GM12865 (cell line): ENCODE measurements around the gene HAUS1.

ENCODE experiments used
- DNase-seq: peaks from one replicate; pipeline ENCODE4 v3.0.0; 2010; ENCODE audit warnings: low read depth
- H3K4me3 ChIP-seq: 2 replicates; pipeline ENCODE4 v1.5.1; 2011; ENCODE audit warnings: mild to moderate bottlenecking, low read depth, low read length, control low read depth
- TF ChIP-seq, protein P1 (sequence below): IDR thresholded peaks from 2 replicates; pipeline ENCODE4 v1.5.1; 2011; ENCODE audit warnings: low read length, control low read depth, low read depth, inconsistent platforms; ENCODE audit not compliant: insufficient read depth; ENCODE audit errors: missing control alignments

The HAUS1 gene, protein sequence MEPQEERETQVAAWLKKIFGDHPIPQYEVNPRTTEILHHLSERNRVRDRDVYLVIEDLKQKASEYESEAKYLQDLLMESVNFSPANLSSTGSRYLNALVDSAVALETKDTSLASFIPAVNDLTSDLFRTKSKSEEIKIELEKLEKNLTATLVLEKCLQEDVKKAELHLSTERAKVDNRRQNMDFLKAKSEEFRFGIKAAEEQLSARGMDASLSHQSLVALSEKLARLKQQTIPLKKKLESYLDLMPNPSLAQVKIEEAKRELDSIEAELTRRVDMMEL

GRCh38 chr18:46104128-46104911, at the start of gene HAUS1:
TSS of gene HAUS1 (plus strand) at chr18:46104385. CDS start at chr18:46104412, 27 bp downstream.
- peak; percentile 84 for DNase-seq
- peak within 1 kb of the TSS; percentile 83 for H3K4me3 ChIP-seq
- TF ChIP-seq, protein P1, sequence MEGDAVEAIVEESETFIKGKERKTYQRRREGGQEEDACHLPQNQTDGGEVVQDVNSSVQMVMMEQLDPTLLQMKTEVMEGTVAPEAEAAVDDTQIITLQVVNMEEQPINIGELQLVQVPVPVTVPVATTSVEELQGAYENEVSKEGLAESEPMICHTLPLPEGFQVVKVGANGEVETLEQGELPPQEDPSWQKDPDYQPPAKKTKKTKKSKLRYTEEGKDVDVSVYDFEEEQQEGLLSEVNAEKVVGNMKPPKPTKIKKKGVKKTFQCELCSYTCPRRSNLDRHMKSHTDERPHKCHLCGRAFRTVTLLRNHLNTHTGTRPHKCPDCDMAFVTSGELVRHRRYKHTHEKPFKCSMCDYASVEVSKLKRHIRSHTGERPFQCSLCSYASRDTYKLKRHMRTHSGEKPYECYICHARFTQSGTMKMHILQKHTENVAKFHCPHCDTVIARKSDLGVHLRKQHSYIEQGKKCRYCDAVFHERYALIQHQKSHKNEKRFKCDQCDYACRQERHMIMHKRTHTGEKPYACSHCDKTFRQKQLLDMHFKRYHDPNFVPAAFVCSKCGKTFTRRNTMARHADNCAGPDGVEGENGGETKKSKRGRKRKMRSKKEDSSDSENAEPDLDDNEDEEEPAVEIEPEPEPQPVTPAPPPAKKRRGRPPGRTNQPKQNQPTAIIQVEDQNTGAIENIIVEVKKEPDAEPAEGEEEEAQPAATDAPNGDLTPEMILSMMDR = no peak

DNA sequence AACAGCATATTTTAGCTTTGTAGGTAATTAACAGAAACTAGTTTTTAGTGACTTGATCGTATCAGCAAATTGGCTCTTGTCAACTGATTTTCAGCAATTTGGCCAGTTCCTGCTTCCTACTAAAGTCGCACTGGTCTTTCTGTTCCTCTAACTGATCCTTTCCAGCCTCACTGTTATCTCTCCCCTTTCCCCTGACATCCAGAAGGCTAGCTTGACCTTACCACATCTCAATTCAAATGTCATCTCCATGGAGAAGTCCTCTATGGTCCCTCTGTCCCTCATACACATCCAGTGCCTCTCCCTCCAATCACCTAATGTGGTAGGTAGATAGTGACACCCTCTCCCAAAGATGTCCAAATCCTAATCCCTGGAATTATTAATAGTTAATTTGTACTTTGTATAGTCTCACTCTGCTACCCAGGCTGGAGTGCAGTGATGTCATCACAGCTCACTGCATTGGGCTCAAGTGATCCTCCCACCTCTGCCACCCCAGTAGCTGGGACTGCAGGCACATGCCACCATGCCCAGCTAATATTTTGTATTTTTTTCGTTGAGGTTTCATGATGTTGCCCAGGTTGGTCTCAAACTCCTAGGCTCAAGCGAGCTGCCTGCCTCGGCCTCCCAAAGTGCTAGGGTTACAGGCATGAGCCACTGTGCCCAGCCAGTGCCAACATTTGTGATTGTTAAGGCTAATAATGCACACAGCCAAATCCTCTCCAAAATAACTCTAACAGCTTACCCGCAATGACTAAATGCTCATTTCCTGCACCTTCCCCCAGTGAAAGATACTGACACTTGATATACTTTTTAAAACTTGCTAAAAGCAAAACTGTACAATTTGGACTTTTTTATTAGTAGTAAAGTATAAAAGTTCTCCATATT, 49.0 kb upstream of the HAUS1 start:
- DNase-seq = no peak
- H3K4me3 ChIP-seq = no peak overlapping the region
- TF ChIP-seq, protein P1 = no peak

- peak; percentile 32 for DNase-seq
- TF ChIP-seq, protein P1 = no peak
- H3K4me3 ChIP-seq = no peak overlapping the region
Observed at GRCh38 chr18:46055838-46056230, 48.4 kb upstream of the HAUS1 start.

- TF ChIP-seq, protein P1 = no peak
- no peak overlapping the region for H3K4me3 ChIP-seq
- no peak for DNase-seq
Observed at GRCh38 chr18:46060359-46060841, 43.8 kb upstream of the HAUS1 start.

GRCh38 chr18:46061387-46061786, 42.8 kb upstream of the HAUS1 start:
- TF ChIP-seq, protein P1 = no peak
- H3K4me3 ChIP-seq = no peak overlapping the region
- DNase-seq = no peak

- H3K4me3 ChIP-seq = no peak overlapping the region
- TF ChIP-seq, protein P1 = no peak
- no peak for DNase-seq
Observed at GRCh38 chr18:46061796-46062195, 42.4 kb upstream of the HAUS1 start.
